Neural cell (in vitro differentiated cells): Measurements from ENCODE around the gene SLC16A8. TPM values are rescaled to one million over a fixed set of nuclear protein-coding genes. Genes with fewer than 3 reads are reported as not detected.

ENCODE experiments used
- H2AFZ ChIP-seq: fragments of 200-600, 300-800 bp; sonication (generic), shearing (Covaris generic); 2 replicates; pipeline ENCODE4 v1.6.0; 2014; ENCODE audit warnings: low read depth, mild to moderate bottlenecking, antibody characterized with exemption, low read length, moderate library complexity
- H3F3A ChIP-seq: fragments of 200-600 bp; shearing (Covaris generic); 2 replicates; pipeline ENCODE4 v1.6.1; 2016; ENCODE audit warnings: mild to moderate bottlenecking, moderate library complexity, mixed read lengths, antibody characterized with exemption, low read length; ENCODE audit not compliant: insufficient read depth, poor library complexity, severe bottlenecking
- H3K27ac ChIP-seq: fragments of 200-600, 300-800 bp; sonication (generic), shearing (Covaris generic); 2 replicates; pipeline ENCODE4 v1.5.1; 2014; ENCODE audit warnings: mild to moderate bottlenecking, low read length, moderate library complexity
- H3K27me3 ChIP-seq: fragments of 300-800, 200-600 bp; sonication (generic), shearing (Covaris generic); 2 replicates; pipeline ENCODE4 v1.6.0; 2014; ENCODE audit warnings: mild to moderate bottlenecking, low read depth, low read length, moderate library complexity; ENCODE audit not compliant: insufficient read depth
- H3K36me3 ChIP-seq: fragments of 300-800, 200-600 bp; sonication (generic), shearing (Covaris generic); 2 replicates; pipeline ENCODE4 v1.5.1; 2014; ENCODE audit warnings: mild to moderate bottlenecking, antibody characterized with exemption, low read length, moderate library complexity; ENCODE audit not compliant: insufficient read depth
- H3K4me2 ChIP-seq: fragments of 300-800, 200-600 bp; sonication (generic), shearing (Covaris generic); 2 replicates; pipeline ENCODE4 v1.6.0; 2014; ENCODE audit warnings: mild to moderate bottlenecking, low read length
- H3K4me3 ChIP-seq: fragments of 300-800, 200-600 bp; sonication (generic), shearing (Covaris generic); 2 replicates; pipeline ENCODE4 v1.5.1; 2014; ENCODE audit warnings: mild to moderate bottlenecking, low read length, moderate library complexity
- H3K79me2 ChIP-seq: fragments of 200-600 bp; shearing (Covaris generic); replicated peaks from 2 replicates; pipeline ENCODE4 v1.6.0; 2014; ENCODE audit warnings: mild to moderate bottlenecking, low read length, moderate library complexity; ENCODE audit not compliant: insufficient read depth
- H3K9ac ChIP-seq: fragments of 300-800, 200-600 bp; sonication (generic), shearing (Covaris generic); 2 replicates; pipeline ENCODE4 v1.6.1; 2016; ENCODE audit warnings: mild to moderate bottlenecking, low read length, mixed read lengths
- H3K9me2 ChIP-seq: fragments of 200-600 bp; shearing (Covaris generic); 2 replicates; pipeline ENCODE4 v1.6.1; 2016; ENCODE audit warnings: mild to moderate bottlenecking, low read length, mixed read lengths; ENCODE audit not compliant: insufficient read depth
- H3K9me3 ChIP-seq: fragments of 200-600, 300-800 bp; sonication (generic), shearing (Covaris generic); 2 replicates; pipeline ENCODE4 v1.6.1; 2016; ENCODE audit warnings: mild to moderate bottlenecking, mixed run types, low read length, moderate library complexity, mixed read lengths
- H4K20me1 ChIP-seq: fragments of 200-600 bp; shearing (Covaris generic); 2 replicates; pipeline ENCODE4 v1.6.1; 2016; ENCODE audit warnings: mild to moderate bottlenecking, mixed run types; ENCODE audit not compliant: insufficient read depth
- CTCF ChIP-seq: fragments of 450-650 bp; IDR thresholded peaks from 2 replicates; pipeline ENCODE4 v1.5.1; 2014; ENCODE audit warnings: antibody characterized with exemption, mild to moderate bottlenecking, moderate library complexity; ENCODE audit not compliant: poor library complexity, severe bottlenecking
- EP300 ChIP-seq: fragments of 450-650 bp; conservative IDR thresholded peaks from 2 replicates; pipeline ENCODE4 v1.6.1; 2014; ENCODE audit warnings: antibody characterized with exemption, mild to moderate bottlenecking, moderate library complexity; ENCODE audit not compliant: poor library complexity, severe bottlenecking
- EZH2 ChIP-seq: fragments of 200-600, 300-800 bp; shearing (Covaris generic), sonication (generic); IDR thresholded peaks from 2 replicates; pipeline ENCODE4 v1.6.1; 2014; ENCODE audit warnings: antibody characterized with exemption, low read length, borderline replicate concordance, mild to moderate bottlenecking; ENCODE audit not compliant: insufficient read depth, poor library complexity, severe bottlenecking
- MXI1 ChIP-seq: fragments of 450-650 bp; conservative IDR thresholded peaks from 2 replicates; pipeline ENCODE4 v1.6.1; 2014; ENCODE audit warnings: antibody characterized with exemption, mild to moderate bottlenecking; ENCODE audit not compliant: poor library complexity, severe bottlenecking
- POLR2AphosphoS5 ChIP-seq: IDR thresholded peaks from 2 replicates; pipeline ENCODE4 v1.6.1; 2012
- RAD21 ChIP-seq: fragments of 450-650 bp; conservative IDR thresholded peaks from 2 replicates; pipeline ENCODE4 v1.6.1; 2014; ENCODE audit warnings: antibody characterized with exemption, mild to moderate bottlenecking, moderate library complexity
- REST ChIP-seq: IDR thresholded peaks from 2 replicates; pipeline ENCODE4 v1.6.1; 2012; ENCODE audit warnings: borderline replicate concordance
- SMC3 ChIP-seq: fragments of 450-650 bp; conservative IDR thresholded peaks from 2 replicates; pipeline ENCODE4 v1.6.1; 2014; ENCODE audit warnings: antibody characterized with exemption, mild to moderate bottlenecking, moderate library complexity; ENCODE audit not compliant: poor library complexity
- TAF1 ChIP-seq: IDR thresholded peaks from 2 replicates; pipeline ENCODE4 v1.6.1; 2012; ENCODE audit warnings: low read depth
- polyA plus RNA-seq: library from polyadenylated mRNA; depleted of rRNA; stranded (reverse); fragments of >200 nt; gene quantifications from 2 replicates; pipeline ENCODE4 v1.2.3, GENCODE V29; 2014

SLC16A8 gene
- polyA plus RNA-seq, 1 donor from 2014 or later: not detected

- Histone ChIP-seq H3K27ac (no peak overlapping the region), H3K27me3 (no peaks in the 10 kb centered on the region), H4K20me1 (no peaks in the 10 kb centered on the region), H2AFZ (no peak overlapping the region), H3K9me2 (no peaks in the 10 kb centered on the region), H3K9me3 (no peaks in the 10 kb centered on the region), H3K4me2 (no peak overlapping the region), H3F3A (no peaks in the 10 kb centered on the region), H3K36me3 (no peaks in the 10 kb centered on the region), H3K4me3 (no peak overlapping the region), H3K79me2 (no peaks in the 10 kb centered on the region), H3K9ac (no peak overlapping the region)
- TF ChIP-seq POLR2AphosphoS5: no peak
- no peak for TF ChIP-seq SMC3
- no peak for TF ChIP-seq RAD21
- no peak for TF ChIP-seq REST
- no peak for TF ChIP-seq EP300
- TF ChIP-seq MXI1: no peak
- no peak for TF ChIP-seq CTCF
- no peak for TF ChIP-seq TAF1
- no peak for TF ChIP-seq EZH2
These were observed 41.5 kb downstream of the SLC16A8 start for GRCh38 chr22:38042488-38042790.

GRCh38 chr22:38041760-38042487, 42.1 kb downstream of the SLC16A8 start:
- H3K4me2 ChIP-seq: no peak overlapping the region
- no peaks in the 10 kb centered on the region for H3K9me3 ChIP-seq
- no peak overlapping the region for H3K4me3 ChIP-seq
- H3K79me2 ChIP-seq: no peaks in the 10 kb centered on the region
- no peaks in the 10 kb centered on the region for H4K20me1 ChIP-seq
- no peaks in the 10 kb centered on the region for H3K36me3 ChIP-seq
- TF ChIP-seq EP300: no peak
- H3K27me3 ChIP-seq: no peaks in the 10 kb centered on the region
- H3K9ac ChIP-seq: no peak overlapping the region
- no peaks in the 10 kb centered on the region for H3K9me2 ChIP-seq
- no peak overlapping the region for H3K27ac ChIP-seq
- no peak overlapping the region for H2AFZ ChIP-seq
- no peaks in the 10 kb centered on the region for H3F3A ChIP-seq
